Mononuclear cell (primary cell): ENCODE measurements around the gene KAT2B. TPM values are rescaled to one million over a fixed set of nuclear protein-coding genes. Genes with fewer than 3 reads are reported as not detected.

ENCODE experiments used
- H3K27me3 ChIP-seq: 2 replicates; pipeline ENCODE4 v1.6.0; 2011; ENCODE audit warnings: low read length, control low read depth; ENCODE audit not compliant: insufficient read depth
- H3K4me1 ChIP-seq: 2 replicates; pipeline ENCODE4 v1.5.1; 2011; ENCODE audit warnings: mild to moderate bottlenecking, low read length, control low read depth; ENCODE audit not compliant: insufficient read depth
- H3K4me3 ChIP-seq: 2 replicates; pipeline ENCODE4 v1.5.1; 2011; ENCODE audit warnings: mild to moderate bottlenecking, low read length, moderate library complexity
- H3K9me3 ChIP-seq: 2 replicates; pipeline ENCODE4 v1.5.1; 2011; ENCODE audit warnings: low read depth, mild to moderate bottlenecking, control low read depth, low read length
- total RNA-seq: library from RNA; depleted of rRNA; stranded (reverse); fragments of >200 nt; gene quantifications from one replicate; pipeline ENCODE4 v1.2.3, GENCODE V29; 2012

The KAT2B gene
- total RNA-seq, 1 donor = 31.1 TPM

DNA sequence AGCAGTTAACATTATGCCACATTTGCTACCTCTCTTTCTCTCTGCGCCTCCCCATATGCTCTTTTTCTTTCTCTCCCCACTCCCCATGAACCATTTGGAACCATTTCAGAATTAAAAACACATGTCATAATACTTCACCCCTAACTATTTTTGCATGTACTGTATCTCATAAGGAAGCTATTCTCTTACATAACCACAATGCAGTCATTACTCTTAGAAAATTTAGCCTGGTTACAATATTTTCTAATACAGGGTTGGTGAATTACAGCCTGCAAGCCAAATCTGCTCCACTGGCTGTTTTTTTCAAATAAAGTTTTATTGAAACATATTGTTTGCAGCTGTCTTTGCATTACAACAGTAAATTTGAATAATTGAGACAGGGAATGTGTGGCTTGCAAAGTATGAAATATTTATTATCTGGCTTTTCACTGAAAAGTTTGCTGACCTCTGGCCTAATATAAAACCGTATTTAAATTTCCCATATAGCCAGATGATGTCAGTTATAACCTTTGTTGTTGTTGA, 82.9 kb downstream of the KAT2B start:
- no peaks in the 10 kb centered on the region for H3K27me3 ChIP-seq
- H3K9me3 ChIP-seq = no peaks in the 10 kb centered on the region
- H3K4me1 ChIP-seq = peaks cover 16% of the 10 kb centered on the region
- no peak overlapping the region for H3K4me3 ChIP-seq

DNA sequence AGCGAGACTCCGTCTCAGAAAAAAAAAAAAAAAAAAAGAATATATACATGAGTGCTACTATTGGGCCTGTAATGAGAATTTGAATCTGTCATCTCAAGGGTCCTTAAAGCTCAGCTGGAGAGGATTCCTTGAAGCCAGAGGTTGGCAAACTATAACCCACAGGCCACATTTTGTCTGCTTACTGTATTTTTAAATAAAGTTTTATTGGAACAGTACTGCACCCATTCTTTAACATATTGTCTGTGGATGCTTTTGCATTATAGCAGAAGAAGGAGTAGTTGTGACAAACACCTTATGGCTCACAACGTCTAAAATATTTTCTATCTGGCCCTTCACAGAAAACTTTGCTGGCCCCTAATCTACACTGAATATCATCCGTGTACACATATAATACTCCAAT, 85.0 kb downstream of the KAT2B start:
- H3K9me3 ChIP-seq = no peaks in the 10 kb centered on the region
- H3K4me3 ChIP-seq = no peak overlapping the region
- H3K27me3 ChIP-seq = no peaks in the 10 kb centered on the region
- peaks cover 16% of the 10 kb centered on the region for H3K4me1 ChIP-seq

DNA sequence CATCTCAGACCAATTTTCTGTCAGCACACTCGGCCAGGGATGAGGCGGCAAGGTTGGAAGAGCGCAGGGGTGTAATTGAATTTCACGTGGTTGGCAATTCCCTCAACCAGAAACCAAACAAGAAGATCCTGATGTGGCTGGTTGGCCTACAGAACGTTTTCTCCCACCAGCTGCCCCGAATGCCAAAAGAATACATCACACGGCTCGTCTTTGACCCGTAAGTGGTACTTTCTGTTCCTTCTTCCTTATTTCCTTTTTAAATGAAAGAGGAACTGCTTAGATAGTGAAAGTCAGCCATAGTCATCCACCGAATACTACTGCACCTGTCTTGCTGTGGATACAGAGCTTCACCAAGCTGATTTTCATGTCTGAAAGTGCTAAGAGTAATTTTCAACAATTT, 85.7 kb downstream of the KAT2B start:
- Histone ChIP-seq H3K9me3 (no peaks in the 10 kb centered on the region), H3K27me3 (no peaks in the 10 kb centered on the region), H3K4me1 (peaks cover 16% of the 10 kb centered on the region), H3K4me3 (no peak overlapping the region)

DNA sequence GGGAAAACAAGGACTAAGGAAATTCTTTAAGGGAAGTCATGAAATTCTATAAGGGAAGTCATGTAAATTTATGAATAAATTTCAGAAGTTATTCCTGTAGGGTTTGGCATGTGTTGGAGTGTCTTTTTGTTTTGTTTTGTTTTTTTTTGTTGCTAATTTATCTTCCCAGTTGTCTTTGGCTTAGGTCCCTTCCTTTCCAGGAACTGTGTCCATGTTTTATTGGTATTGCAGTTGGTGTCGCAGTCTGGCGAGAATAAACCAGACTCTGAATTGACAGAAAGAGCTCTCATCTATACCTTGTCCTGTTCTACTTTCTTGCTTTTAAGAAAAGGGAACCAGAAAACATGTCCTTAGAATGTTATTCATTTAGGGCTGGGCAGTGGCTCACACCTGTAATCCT, 88.1 kb downstream of the KAT2B start:
- Histone ChIP-seq H3K4me1 (peaks cover 16% of the 10 kb centered on the region), H3K4me3 (no peak overlapping the region), H3K27me3 (no peaks in the 10 kb centered on the region), H3K9me3 (no peaks in the 10 kb centered on the region)

DNA sequence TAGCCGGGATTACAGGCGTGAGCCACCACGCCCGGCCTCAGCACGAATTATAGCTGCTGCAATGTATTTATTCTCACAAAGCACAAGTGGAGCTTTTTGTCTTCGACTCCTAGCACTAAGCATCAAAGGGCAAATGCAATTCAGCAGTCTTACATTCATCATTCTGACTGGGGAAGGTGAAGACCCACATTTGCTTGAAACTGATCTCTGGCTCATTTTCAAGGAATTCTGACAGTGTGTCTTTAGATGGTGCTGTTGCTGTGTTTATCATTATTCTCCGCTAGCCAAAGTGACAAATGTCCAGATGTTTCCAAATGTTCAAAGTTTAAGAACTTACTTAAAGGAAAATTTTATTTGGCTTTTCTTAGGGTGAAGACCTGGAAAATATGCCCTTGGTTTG, 89.9 kb downstream of the KAT2B start:
- Histone ChIP-seq H3K27me3 (no peaks in the 10 kb centered on the region), H3K4me3 (no peak overlapping the region), H3K9me3 (no peaks in the 10 kb centered on the region), H3K4me1 (peaks cover 16% of the 10 kb centered on the region)

DNA sequence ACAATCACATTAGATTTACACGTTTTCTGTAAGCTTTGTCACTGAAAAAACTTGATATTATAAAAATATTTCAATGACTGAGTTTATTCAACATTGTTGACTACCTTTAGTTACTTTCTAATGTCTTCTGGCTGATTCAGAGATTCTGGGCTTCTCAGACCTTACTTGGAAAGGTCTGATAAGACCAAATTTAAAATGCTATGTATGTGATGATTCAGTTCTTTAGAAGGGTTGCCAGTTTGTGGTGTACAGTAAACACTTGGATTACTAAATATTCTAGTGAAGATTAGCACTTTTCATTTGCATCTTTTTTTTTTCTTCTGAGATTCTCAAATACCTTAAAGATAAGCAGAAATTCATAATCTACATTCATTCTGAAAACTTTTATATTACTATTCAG, 96.0 kb downstream of the KAT2B start:
- Histone ChIP-seq H3K27me3 (no peaks in the 10 kb centered on the region), H3K4me3 (no peak overlapping the region), H3K4me1 (no peaks in the 10 kb centered on the region), H3K9me3 (no peaks in the 10 kb centered on the region)

DNA sequence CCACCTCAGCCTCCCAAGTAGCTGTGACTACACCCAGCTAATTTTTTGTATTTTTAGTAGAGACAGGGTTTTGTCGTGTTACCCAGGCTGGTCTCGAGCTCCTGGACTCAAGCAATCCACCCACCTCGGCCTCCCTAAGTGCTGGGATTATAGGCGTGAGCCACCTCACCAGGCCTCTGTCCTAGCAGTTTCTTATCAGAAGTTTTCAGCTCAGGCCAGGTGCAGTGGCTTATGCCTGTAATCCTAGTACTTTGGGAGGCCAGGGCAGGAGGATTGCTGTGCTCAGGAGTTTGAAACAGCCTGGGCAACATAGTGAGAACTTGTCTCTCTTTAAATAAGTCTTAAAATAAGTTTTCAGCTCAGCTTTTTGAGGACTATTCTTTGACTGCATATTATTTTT, 97.4 kb downstream of the KAT2B start:
- H3K4me3 ChIP-seq = no peak overlapping the region
- H3K27me3 ChIP-seq = no peaks in the 10 kb centered on the region
- H3K4me1 ChIP-seq = no peaks in the 10 kb centered on the region
- no peaks in the 10 kb centered on the region for H3K9me3 ChIP-seq

DNA sequence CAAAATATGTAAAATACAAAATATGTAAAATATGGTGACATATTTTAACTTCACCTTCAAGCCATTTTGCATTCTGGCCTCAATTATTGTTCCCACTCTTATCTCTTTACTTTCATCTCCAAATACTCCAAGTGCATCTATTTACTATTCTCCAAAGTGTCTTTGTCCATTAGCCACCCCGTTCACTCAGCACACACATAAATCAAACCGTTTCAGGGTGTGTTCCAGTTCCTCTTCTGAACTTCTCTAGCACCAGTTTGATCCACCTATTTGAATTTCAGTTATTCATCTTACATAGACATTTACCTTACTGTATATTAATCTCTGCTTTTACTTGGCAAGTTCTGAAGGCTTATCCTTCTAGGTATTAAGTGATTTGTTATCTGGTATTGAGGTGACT, 100.6 kb downstream of the KAT2B start:
- Histone ChIP-seq H3K27me3 (no peaks in the 10 kb centered on the region), H3K9me3 (no peaks in the 10 kb centered on the region), H3K4me1 (no peaks in the 10 kb centered on the region), H3K4me3 (no peak overlapping the region)

DNA sequence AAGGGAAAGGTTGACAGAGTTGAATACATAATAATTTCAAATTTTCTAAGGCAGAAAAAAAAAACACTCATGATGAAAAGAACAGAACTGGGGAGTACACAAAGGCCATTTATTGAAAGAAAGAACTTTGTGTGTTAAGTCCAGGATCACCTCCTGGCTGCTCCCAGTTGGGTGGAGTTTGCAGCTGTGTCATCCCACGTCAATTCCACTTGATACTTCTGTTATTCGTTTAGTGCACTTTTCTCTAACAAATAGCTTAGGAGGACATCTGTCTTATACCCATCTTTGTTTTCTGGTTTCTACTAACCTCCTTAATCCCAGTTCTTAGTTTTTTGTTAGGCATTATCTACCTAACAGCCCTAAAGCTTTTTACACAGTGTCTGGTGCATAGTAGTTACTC, 101.1 kb downstream of the KAT2B start:
- H3K4me3 ChIP-seq = no peak overlapping the region
- H3K9me3 ChIP-seq = no peaks in the 10 kb centered on the region
- no peaks in the 10 kb centered on the region for H3K27me3 ChIP-seq
- H3K4me1 ChIP-seq = no peaks in the 10 kb centered on the region

DNA sequence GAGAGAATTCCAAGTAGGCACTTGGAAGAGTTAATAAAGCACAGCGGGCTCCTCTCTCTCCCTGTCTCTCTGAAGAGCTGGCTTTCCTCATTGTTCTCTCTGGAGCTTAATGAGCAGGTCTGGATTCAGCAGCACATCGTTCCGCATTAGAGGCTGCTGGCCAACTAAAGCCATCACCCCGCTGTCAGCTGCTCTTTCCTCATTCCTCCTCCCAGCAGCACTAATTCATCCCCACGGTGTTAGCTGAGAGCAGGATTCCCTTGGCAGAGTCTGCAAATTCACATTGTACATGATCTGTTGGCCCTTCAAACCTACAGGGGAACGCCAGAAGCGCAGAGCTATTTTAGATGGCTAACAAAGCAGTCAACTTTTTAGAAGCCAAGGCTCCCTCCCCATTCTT, 101.6 kb downstream of the KAT2B start:
- Histone ChIP-seq H3K4me3 (no peak overlapping the region), H3K9me3 (no peaks in the 10 kb centered on the region), H3K27me3 (no peaks in the 10 kb centered on the region), H3K4me1 (no peaks in the 10 kb centered on the region)

DNA sequence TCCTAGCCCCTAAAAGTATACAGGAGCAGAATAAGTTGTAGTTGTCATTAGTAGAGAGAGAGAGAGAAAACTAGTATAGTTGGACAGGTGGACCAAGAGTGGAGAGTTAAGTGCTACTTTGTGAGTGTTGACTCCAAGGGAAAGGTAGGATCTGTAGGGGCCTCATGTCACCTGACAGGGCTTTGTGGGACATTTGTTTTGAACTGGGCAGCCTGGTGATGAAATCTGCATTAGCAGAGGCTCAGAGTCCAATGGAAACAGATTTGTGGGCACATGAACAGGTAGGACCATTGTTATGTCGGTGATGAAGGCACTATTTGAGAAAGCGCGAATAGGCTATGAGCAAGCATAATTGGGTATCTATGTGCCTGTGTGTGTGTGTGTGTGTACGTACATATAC, 102.3 kb downstream of the KAT2B start:
- Histone ChIP-seq H3K4me1 (no peaks in the 10 kb centered on the region), H3K4me3 (no peak overlapping the region), H3K27me3 (no peaks in the 10 kb centered on the region), H3K9me3 (no peaks in the 10 kb centered on the region)

DNA sequence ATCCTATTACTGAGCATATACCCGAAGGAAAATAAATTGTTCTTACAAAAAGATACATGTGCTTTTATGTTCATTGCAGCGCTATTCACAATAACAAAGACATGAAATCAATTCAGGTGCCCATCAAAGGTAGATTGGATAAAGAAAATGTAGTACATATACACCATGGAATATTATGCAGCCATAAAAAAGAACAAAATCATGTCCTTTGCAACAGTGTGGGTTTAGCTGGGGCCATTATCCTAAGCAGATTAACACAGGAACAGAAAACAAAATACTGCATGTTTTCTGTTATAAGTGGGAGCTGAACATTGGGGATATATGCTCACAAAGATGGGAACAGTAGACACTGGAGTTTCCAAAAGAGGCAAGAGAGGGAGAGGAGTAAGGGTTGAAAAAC, 103.3 kb downstream of the KAT2B start:
- H3K4me3 ChIP-seq = no peak overlapping the region
- H3K27me3 ChIP-seq = no peaks in the 10 kb centered on the region
- H3K9me3 ChIP-seq = no peaks in the 10 kb centered on the region
- H3K4me1 ChIP-seq = no peaks in the 10 kb centered on the region

DNA sequence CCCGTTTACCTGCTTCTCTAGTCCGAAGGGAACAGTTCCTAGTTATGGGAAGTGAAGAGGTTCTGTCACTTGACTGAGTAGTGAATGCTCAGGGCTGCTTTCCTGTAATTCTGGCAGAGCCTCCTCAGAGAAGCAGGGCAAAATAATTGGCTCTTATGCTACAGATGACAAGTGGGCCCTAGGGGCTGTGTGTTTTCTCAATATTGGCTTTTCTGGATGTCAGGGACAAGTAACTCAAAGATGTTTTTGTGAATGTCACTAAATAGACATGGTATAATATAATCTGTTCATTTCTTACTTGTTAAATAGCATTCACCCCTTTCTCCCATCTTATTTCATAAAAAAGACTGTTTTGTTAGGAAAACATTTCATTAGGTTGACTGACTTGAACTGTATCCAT, 105.6 kb downstream of the KAT2B start:
- no peak overlapping the region for H3K4me3 ChIP-seq
- H3K27me3 ChIP-seq = no peaks in the 10 kb centered on the region
- H3K4me1 ChIP-seq = no peaks in the 10 kb centered on the region
- H3K9me3 ChIP-seq = no peaks in the 10 kb centered on the region

DNA sequence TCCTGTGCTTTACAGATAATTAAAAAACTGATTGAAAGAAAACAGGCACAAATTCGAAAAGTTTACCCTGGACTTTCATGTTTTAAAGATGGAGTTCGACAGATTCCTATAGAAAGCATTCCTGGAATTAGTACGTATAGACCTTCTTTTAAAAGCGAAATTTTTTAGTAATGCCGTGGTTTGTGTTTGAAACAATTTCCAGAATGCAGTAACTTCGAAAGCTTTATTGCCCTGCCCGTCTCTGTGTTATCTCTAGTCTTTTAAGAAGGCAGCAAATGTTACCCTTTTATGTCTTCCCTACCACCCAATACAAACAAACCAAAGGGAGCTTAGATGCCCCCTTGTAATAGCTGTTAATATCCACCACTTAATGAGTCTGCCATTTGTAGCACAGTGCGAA, 106.1 kb downstream of the KAT2B start:
- no peaks in the 10 kb centered on the region for H3K4me1 ChIP-seq
- H3K9me3 ChIP-seq = no peaks in the 10 kb centered on the region
- no peaks in the 10 kb centered on the region for H3K27me3 ChIP-seq
- H3K4me3 ChIP-seq = no peak overlapping the region

DNA sequence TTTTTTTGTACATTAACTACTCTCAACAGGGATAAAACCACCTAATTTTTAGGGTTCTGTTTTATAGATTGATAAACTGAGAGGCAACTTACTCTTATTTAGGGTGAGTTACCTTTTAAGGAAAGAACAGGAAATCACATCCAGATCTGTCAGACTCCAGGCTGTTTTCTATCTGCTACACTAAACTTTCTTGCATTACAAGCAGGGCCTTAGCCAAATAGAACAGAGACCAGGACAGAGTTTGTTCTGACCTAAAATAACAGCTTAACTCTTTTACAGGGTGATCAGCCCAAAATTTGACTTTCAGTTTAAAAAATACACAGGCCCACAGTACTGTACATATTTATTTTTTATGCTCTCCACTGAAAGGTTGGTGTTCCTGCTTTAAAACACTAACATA, 107.1 kb downstream of the KAT2B start:
- no peak overlapping the region for H3K4me3 ChIP-seq
- H3K27me3 ChIP-seq = no peaks in the 10 kb centered on the region
- H3K9me3 ChIP-seq = no peaks in the 10 kb centered on the region
- H3K4me1 ChIP-seq = no peaks in the 10 kb centered on the region

DNA sequence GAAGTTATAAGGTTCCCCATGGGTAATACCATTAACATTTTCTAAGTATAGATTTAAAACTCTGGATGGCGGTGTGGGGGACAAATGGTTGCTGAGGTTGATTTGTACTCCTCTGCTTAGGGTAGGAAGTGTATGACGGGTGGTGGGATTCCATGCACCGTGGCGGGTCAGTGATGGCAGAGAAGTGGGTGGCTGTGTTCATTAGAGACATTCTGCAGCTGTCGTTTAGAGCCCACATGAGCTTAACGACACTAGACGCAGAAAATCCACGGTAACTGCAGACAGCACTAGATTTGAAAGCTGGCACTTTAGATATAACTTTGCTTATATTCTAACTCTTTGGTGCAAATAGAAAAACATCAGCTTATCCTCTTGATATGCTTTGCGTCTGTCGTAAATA, 108.2 kb downstream of the KAT2B start:
- no peaks in the 10 kb centered on the region for H3K9me3 ChIP-seq
- no peaks in the 10 kb centered on the region for H3K27me3 ChIP-seq
- no peaks in the 10 kb centered on the region for H3K4me1 ChIP-seq
- H3K4me3 ChIP-seq = no peak overlapping the region

DNA sequence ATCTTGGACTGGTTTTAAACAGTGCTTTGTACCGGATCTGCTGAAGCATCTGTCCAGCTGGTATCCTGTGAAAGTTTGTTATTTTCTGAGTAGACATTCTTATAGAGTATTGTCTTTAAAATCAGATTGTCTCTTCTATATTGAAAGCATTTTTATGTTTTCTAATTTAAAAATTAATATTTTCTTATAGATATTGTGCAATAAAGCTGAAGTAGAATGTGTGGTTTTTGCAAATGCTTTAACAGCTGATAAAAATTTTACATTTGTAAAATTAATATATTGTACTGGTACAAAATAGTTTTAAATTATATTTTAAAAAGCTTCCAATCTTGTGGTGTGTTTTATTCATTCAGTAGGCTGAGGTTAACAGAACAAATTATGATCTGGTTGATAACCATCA, 113.8 kb downstream of the KAT2B start:
- H3K9me3 ChIP-seq = no peaks in the 10 kb centered on the region
- no peak overlapping the region for H3K4me3 ChIP-seq
- no peaks in the 10 kb centered on the region for H3K4me1 ChIP-seq
- no peaks in the 10 kb centered on the region for H3K27me3 ChIP-seq
